Fibroblast of villous mesenchyme (primary cell): Measurements from ENCODE around the gene CELA2B. TPM values are rescaled to one million over a fixed set of nuclear protein-coding genes. Genes with fewer than 3 reads are reported as not detected.
"Not testable (repeated sequence)": the region's sequence is repeated elsewhere in the genome, so short reads cannot be mapped to it uniquely, and the experiment has no call there.

Experiments used
- DNase-seq: peaks from one replicate; pipeline ENCODE4 v3.0.0-alpha.2; 2010; ENCODE audit warnings: low read depth
- H3K4me3 ChIP-seq: 2 replicates; pipeline ENCODE4 v1.5.1; 2011; ENCODE audit warnings: low read depth, mild to moderate bottlenecking, low read length
- total RNA-seq: library from RNA; depleted of rRNA; stranded (reverse); fragments of >200 nt; gene quantifications from 2 replicates; pipeline ENCODE4 v1.2.3, GENCODE V29; 2012
- TF ChIP-seq, protein P1 (sequence below): IDR thresholded peaks from 2 replicates; pipeline ENCODE4 v1.5.1; 2012; ENCODE audit warnings: low read depth, mild to moderate bottlenecking, low read length; ENCODE audit not compliant: insufficient read depth

Gene CELA2B
- total RNA-seq, 1 donor = not detected

DNA sequence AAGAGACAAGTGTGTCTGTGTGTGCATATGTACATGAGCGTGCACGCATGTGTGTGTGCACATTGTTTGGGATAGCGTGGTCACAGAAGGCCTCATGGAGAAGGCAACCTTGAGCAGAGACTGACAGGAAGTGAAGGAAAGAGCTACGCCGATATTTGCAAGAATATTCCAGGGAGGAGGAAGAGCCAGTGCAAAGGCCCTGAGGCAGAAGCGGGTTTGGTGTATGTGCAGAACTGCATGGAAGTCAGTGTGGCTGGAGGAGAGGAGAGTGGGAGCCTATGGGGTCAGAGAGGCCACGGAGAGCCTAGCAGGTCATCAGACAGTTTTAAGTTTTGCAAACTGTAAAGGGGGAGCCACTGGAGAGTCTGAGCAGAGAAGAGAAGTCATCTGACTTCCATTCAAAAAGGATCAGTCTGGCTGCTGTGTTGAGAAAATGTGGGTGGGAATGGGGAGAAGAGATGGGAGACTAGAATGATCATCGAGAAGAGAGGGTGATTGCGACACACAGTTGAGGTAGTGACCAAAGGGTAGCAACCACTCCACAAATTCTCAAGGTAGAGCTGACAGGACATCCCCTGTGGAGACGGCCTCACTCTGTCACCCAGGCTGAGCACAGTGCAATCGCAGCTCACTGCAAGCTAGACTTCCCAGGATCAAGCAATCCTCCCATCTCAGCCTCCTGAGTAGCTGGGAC is 3.9 kb downstream of the CELA2B start:
- no peak for DNase-seq
- TF ChIP-seq, protein P1, sequence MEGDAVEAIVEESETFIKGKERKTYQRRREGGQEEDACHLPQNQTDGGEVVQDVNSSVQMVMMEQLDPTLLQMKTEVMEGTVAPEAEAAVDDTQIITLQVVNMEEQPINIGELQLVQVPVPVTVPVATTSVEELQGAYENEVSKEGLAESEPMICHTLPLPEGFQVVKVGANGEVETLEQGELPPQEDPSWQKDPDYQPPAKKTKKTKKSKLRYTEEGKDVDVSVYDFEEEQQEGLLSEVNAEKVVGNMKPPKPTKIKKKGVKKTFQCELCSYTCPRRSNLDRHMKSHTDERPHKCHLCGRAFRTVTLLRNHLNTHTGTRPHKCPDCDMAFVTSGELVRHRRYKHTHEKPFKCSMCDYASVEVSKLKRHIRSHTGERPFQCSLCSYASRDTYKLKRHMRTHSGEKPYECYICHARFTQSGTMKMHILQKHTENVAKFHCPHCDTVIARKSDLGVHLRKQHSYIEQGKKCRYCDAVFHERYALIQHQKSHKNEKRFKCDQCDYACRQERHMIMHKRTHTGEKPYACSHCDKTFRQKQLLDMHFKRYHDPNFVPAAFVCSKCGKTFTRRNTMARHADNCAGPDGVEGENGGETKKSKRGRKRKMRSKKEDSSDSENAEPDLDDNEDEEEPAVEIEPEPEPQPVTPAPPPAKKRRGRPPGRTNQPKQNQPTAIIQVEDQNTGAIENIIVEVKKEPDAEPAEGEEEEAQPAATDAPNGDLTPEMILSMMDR = no peak
- H3K4me3 ChIP-seq = no peak overlapping the region

DNA sequence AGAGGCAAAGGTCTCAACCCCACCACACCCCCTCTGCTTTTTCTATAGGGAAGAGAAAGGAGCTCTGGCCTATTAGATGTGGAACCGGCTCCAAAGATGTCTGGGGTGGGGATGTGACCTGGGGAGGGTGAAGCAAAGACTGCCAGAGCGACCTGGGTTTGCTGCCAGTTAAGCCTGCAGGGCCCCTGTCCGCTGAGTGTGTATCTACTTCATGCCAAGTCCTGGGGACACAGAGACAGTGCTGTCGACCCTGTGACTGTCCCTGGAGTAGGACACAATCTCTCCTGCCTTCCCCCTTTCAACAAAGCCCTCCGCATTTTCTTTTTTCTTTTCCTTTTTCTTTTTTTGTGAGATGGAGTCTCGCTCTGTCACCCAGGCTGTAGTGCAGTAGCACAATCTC is 6.6 kb downstream of the CELA2B start:
- H3K4me3 ChIP-seq, DNase-seq: not testable (repeated sequence)

DNA sequence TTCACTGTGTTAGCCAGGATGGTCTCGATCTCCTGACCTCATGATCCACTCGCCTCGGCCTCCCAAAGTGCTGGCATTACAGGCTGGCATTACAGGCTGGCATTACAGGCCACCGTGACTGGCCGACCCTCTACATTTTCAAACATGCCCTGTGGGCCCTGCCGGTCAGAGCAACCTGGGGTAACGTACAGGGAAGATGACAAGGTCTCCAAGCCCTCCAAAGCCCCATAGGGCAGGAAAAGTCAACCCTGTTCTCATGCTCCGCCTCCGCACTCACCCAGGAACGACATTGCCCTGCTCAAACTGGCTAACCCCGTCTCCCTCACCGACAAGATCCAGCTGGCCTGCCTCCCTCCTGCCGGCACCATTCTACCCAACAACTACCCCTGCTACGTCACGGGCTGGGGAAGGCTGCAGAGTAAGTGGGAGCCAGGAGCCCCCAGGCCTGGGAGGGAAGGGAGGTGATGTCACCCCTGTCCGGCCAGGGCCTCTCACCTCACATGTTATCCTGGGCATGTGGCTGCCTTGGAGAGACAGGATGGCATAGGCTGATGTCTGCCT is 7.2 kb downstream of the CELA2B start:
- DNase-seq, H3K4me3 ChIP-seq: not testable (repeated sequence)

DNA sequence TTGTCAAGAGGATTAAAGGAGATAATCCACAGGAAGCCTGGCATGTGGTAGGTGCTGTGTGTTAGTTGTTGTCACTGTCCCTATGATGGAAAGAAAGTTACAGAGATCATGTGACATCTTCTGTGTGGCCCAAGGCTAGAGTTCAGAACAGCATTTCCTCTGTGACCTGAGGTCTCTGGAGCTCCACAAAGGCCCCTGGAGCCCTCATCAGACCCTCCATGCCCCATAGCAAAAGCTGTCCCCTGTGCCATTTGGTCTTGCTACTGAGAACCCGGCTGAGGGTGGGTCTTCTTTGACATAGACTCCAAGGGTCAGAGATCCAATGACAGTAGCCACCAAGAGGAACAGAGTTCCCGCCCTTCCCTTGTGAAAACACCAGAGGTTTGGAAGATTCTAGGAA is 8.1 kb downstream of the CELA2B start:
- H3K4me3 ChIP-seq = no peak overlapping the region
- no peak for DNase-seq
- TF ChIP-seq, protein P1 = no peak

DNA sequence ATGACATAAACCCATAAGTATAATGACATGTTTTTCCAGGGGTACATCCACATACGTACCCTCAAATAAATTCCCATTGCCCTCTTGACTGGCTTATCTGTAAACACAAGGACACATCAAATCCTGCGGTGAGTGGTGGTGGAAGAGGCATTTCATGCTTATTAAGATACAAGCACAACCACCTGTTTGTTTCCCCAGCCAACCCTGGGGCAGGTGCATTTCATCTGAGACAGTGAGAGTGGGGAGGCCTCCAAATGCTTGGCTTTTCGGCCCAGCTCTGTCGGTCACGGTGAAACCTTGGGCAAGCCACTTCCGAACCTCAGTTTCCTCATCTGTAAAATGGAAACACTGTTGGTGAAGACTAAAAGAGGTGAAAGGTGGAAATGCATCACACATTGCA is 8.5 kb downstream of the CELA2B start:
- DNase-seq = not testable (repeated sequence)

DNA sequence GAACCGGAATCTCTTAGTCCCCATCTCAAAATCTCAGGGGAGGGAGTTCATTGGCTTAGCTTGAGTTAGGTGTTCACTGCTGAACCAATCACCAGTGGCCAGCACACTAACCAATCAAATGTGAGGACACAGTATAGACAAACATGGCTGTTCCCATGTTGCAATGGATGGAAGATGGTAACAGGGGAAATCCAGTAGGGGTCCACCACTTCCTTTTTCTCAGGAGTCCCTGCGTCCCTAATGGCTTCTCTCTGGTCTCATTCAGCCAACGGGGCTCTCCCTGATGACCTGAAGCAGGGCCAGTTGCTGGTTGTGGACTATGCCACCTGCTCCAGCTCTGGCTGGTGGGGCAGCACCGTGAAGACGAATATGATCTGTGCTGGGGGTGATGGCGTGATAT is 9.7 kb downstream of the CELA2B start:
- TF ChIP-seq, protein P1 = no peak
- DNase-seq = no peak
- H3K4me3 ChIP-seq = no peak overlapping the region

More for the DNA sequence above, 8.5 kb downstream of the CELA2B start:
- H3K4me3 ChIP-seq = not testable (repeated sequence)

DNA sequence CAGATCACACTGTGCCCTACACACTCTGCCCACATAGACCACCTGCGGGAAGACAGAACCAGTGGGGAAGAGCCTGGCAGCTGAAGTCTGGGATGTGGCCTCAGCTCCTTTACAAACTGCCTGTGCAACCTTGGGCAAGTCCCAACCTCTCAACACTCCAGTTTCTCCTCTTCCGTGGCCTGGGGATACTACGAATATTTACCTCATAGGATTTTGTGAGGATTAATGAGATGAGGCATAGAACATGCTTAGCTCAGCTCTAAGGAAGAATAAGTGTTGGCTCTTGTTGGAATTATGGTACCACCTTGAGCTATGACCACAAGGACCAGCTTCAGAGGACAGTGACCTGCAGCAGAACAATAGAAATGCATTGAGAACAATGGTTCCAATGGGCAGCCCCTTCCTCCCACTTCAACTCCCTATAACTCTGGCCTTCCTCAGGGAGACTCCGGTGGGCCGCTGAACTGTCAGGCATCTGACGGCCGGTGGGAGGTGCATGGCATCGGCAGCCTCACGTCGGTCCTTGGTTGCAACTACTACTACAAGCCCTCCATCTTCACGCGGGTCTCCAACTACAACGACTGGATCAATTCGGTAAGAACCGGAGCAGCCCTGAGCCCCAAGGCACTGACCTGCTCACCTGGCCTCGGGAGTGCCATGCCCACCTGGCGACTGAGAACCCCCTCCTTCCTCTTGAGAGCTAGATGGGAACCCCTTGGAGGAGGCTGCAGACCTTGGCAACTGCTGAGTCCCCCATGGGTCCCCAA is 11.1 kb downstream of the CELA2B start:
- not testable (repeated sequence) for DNase-seq, H3K4me3 ChIP-seq

DNA sequence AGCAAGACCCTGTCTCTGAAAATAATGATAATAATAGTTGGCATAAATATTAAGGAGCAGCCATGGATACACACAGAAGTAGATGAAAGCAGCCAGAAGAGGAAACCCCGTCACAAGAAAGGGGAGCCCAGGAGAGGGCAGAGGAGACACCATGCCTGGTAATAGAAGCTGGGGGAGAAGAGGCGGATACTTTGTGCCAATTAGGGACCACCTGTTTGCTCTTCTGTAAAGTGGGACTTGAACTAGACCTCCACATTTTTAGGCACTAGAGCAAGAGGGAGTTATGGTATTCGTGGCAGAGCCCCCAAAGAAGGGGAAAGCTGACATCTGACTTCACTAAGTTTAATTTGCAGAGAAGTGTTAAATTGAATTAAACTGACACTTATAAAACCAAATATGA is 12.5 kb downstream of the CELA2B start:
- no peak overlapping the region for H3K4me3 ChIP-seq
- DNase-seq = no peak
- TF ChIP-seq, protein P1 = no peak
